HUDEP-2 (cell line): ENCODE results near the gene PEX7.
"Not testable (repeated sequence)": the region's sequence is repeated elsewhere in the genome, so short reads cannot be mapped to it uniquely, and the experiment has no call there.

Experiments used
- DNase-seq, 76 experiments: peaks; one replicate each; lab custom pipeline; 2025; ENCODE audit not compliant: unreplicated experiment in 76 of 76; lab: John Stamatoyannopoulos, UW

The PEX7 gene, protein sequence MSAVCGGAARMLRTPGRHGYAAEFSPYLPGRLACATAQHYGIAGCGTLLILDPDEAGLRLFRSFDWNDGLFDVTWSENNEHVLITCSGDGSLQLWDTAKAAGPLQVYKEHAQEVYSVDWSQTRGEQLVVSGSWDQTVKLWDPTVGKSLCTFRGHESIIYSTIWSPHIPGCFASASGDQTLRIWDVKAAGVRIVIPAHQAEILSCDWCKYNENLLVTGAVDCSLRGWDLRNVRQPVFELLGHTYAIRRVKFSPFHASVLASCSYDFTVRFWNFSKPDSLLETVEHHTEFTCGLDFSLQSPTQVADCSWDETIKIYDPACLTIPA

DNA sequence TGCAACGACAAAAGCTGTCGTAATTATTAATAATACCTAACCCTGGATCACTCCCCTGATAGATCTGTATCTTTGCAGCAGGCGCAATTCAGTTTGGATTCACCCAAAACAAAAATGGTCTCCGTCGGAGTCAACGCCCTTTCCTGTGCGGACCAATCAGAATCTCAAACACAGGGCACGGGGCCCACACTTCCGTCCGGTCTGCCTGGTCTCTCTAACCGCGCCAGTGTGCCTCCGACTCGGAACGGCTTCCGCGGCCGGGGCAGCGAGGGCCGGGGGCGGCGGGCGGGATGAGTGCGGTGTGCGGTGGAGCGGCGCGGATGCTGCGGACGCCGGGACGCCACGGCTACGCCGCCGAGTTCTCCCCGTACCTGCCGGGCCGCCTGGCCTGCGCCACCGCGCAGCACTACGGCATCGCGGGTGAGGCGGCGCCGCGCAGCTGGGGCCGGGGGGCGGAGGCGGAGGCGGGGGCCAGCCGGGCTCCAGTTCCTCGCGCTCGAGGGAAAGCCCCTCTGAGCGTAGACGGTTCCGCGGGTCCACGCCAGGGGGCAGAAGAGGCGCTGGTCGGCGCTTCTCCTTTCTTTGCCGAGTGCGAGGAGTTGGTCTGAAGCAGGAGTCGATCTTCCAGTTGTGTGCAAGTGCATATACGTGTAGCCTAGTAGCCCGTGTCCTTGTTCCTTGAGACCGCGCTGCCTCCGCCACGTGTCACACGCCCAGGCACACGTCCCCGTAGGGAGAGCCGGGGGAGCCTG is at the start of gene PEX7:
PEX7 (plus strand) TSS at position 217 of the 752 bp plus-strand sequence; CDS start at position 291, 74 bp downstream.
- peak in 75 of 76 experiments; percentile 60 to 95 (median 89) for DNase-seq

GRCh38 chr6:136772685-136773472 is 49.5 kb upstream of the PEX7 start:
- no peak for DNase-seq

DNA sequence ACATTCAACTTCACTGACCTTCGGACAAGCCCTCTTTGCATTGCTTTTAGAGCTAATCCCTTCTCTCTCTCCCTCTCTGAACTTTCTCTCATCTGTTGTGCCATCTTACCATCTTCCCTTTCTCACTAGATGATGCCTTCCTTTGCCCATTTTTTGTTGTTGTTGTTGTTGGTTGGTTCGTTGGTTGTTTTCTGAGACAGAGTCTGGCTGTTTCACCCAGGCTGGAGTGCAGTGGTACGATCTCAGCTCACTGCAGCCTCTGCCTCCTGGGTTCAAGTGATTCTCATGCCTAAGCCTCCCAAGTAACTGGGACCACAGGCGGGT is 49.0 kb upstream of the PEX7 start:
- DNase-seq: no peak

- no peak for DNase-seq
Observed at GRCh38 chr6:136774228-136775041, 48.0 kb upstream of the PEX7 start.

GRCh38 chr6:136775081-136775480 is 47.3 kb upstream of the PEX7 start:
- DNase-seq: no peak

GRCh38 chr6:136775548-136775947 is 46.8 kb upstream of the PEX7 start:
- DNase-seq: no peak

DNA sequence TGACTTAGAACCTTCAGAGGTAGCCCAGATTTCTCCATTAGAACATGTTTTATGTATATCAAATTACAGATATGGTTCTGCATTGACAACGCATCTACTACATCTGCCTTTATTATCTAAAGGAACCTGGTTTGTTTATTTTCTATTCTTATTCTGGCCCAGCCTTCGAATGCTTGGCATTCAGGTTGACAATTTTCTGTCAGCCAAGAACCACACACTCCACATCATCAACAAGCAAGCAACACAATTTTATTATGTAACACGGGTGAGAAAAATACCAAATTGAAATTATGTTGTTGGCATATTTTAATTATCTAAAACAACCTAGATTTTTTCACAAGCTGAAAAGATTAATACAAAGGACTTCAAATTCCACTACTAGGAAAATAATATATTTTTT is 44.7 kb upstream of the PEX7 start:
- DNase-seq: no peak

GRCh38 chr6:136779682-136780081 is 42.7 kb upstream of the PEX7 start:
- DNase-seq: no peak

- DNase-seq: no peak
Observed at GRCh38 chr6:136780972-136781371, 41.4 kb upstream of the PEX7 start.

- no peak for DNase-seq
Observed at GRCh38 chr6:136782021-136782770, 40.2 kb upstream of the PEX7 start.

GRCh38 chr6:136783021-136783420 is 39.4 kb upstream of the PEX7 start:
- DNase-seq: no peak

GRCh38 chr6:136783495-136784270 is 38.7 kb upstream of the PEX7 start:
- peak in 32 of 76 experiments; percentile 4 to 72 (median 30) for DNase-seq

GRCh38 chr6:136784271-136784664 is 38.1 kb upstream of the PEX7 start:
- DNase-seq: no peak

DNA sequence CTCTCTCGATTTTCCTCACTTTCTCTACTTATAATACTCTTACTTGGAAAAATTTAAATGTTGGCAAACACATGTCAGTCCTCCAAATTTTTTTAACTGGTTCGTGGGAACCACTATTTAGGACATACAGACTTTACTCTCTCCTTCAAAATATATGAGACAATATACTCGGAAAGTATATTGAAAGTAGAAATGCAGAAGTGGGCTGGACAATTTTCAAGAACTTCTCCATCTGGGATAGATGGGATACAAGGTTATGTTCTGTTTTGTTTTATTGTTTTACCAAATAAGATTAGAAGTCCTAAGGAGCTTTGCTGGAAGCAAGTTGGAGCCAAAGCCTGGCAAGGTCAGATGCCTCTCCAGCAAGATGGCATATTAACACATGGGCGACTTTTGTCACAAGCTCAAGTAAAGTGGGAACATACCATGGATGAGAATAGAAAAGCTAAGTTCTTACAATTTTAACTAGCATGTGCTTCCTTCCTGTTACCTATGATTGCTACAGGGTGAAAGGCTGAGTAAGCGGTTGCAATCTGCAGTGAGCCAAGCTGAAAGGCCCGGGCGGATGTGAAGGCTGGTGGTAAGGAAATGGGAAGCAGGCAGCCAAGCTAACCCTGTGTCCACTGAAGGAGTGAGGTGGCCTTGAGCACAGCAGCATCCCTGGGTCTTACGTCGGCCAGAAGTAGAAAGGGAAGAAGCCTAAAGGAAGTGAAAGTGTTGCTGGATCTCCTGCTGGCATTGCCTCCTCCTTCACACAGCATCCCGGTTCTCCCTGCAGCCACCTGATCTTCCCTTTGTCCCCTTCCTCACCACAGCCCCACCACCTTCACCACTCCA is 37.3 kb upstream of the PEX7 start:
- DNase-seq: peak in 1 of 76 experiments; percentile 5

- DNase-seq: no peak
Observed at GRCh38 chr6:136786658-136787057, 35.7 kb upstream of the PEX7 start.

DNA sequence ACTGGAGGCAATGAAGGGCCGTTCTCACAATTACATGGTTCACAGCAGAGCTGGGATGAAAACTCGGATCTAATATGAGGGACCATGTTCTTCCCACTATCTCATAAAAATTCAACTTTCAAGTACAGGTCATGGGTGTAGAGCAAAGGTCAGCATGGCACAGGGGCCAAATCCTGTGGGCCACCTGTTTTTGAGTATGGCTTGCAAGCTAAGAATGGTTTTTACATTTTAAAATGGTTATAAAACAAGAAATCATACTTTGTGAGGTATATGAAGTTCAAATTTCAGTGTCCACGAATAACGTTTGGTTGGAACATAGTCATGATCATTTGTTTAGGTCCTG is 34.7 kb upstream of the PEX7 start:
- no peak for DNase-seq

DNA sequence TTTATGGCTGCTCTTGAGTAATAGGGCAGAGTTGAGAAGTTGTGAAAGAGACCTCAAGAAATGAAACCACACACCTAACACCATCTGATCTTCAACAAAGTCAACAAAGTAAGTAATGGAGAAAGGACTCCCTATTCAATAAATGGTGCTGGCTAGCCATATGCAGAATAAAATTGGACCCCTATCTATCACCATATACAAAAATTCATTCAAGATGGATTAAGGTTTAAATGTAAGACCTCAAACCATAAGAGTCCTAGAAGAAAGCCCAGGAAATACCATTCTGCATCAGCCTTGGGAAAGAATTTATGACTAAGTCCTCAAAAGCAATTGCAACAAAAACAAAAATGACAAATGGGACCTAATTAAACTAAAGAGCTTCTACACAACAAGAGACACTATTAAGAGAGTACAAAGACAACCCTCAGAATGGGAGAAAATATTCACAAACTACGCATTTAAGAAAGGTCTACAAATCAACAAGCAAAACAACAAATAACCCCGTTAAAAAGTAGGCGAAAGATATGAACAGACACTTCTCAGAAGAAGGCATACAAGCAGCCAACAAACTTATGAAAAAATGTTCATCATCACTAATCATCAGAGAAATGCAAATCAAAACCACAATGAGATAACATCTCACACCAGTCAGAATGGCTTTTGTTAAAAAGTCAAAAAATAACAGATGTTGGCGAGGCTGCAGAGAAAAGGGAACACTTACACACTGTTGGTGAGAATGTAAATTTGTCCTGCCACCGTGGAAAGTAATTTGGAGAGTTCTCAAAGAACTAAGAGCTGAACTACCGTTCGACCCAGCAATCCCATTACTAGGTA is 34.1 kb upstream of the PEX7 start:
- DNase-seq: no peak

GRCh38 chr6:136789440-136789839 is 33.0 kb upstream of the PEX7 start:
- not testable (repeated sequence) for DNase-seq
